Right atrium auricular region (tissue), 2 donors: ENCODE results near the gene UPB1. TPM values are rescaled to one million over a fixed set of nuclear protein-coding genes. Genes with fewer than 3 reads are reported as not detected.

Source experiments
- DNase-seq: peaks from one replicate; pipeline ENCODE4 v3.0.0-alpha.2; 2019; ENCODE audit warnings: low spot score
- H3K27ac ChIP-seq, 2 donors: fragments of 200-600 bp; sonication (generic); 1 replicate in 1 of 2; 2 replicates in 1 of 2; pipeline ENCODE4 v1.5.1; 2016 to 2019
- H3K27me3 ChIP-seq, 2 donors: fragments of 200-600 bp; sonication (generic); one replicate each; pipeline versions ENCODE4 v1.5.1 to v1.6.0; 2017 to 2019
- H3K36me3 ChIP-seq: fragments of 200-600 bp; sonication (generic); one replicate; pipeline ENCODE4 v1.5.1; 2016
- H3K4me1 ChIP-seq, 2 donors: fragments of 200-600 bp; sonication (generic); one replicate each; pipeline versions ENCODE4 v1.5.1 to v1.6.0; 2017 to 2019
- H3K4me3 ChIP-seq, 2 donors: fragments of 200-600 bp; sonication (generic); 1 replicate in 1 of 2; 2 replicates in 1 of 2; pipeline ENCODE4 v1.5.1; 2017 to 2019; ENCODE audit warnings: mild to moderate bottlenecking in 1 of 2, moderate library complexity in 1 of 2
- H3K9me3 ChIP-seq, 2 donors: fragments of 200-600 bp; sonication (generic); one replicate each; pipeline ENCODE4 v1.5.1; 2019
- CTCF ChIP-seq, 2 donors: fragments of 200-600 bp; sonication (generic); IDR thresholded peaks; one replicate each; pipeline ENCODE4 v1.5.1; 2019; ENCODE audit warnings: antibody characterized with exemption in 2 of 2
- total RNA-seq, 2 donors: library from RNA; depleted of rRNA; stranded (reverse); fragments of >200 nt; gene quantifications; one replicate each; pipeline ENCODE4 v1.1.0, GENCODE V29; 2016

UPB1 gene
- total RNA-seq, 2 donors from 2014 or later: 1.7 to 2.4 TPM

- H3K9me3 ChIP-seq: no peaks in the 10 kb centered on the region
- H3K27ac ChIP-seq: peak overlapping the region; percentile 96 to 99
- no peaks in the 10 kb centered on the region for H3K27me3 ChIP-seq
- peak overlapping the region; percentile 76 to 94 for H3K4me3 ChIP-seq
- H3K36me3 ChIP-seq: peaks cover 21% of the 10 kb centered on the region
- no peak for DNase-seq
- TF ChIP-seq CTCF (IDR thresholded peaks at IDR 0.05): no peak
- peaks cover 0 to 71% of the 10 kb centered on the region in 2 donors for H3K4me1 ChIP-seq
Observed at GRCh38 chr22:24553597-24554312, 58.6 kb downstream of the UPB1 start.

- Histone ChIP-seq H3K27me3 (no peaks in the 10 kb centered on the region), H3K27ac (peak within 1 kb of the TSS; percentile 96 to 99), H3K4me1 (peaks cover 0 to 73% of the 10 kb centered on the region in 2 donors), H3K36me3 (peaks cover 25% of the 10 kb centered on the region), H3K4me3 (peak within 1 kb of the TSS; percentile 76 to 94), H3K9me3 (no peaks in the 10 kb centered on the region)
- no peak for DNase-seq
- TF ChIP-seq CTCF (IDR thresholded peaks at IDR 0.05): no peak
Observed at GRCh38 chr22:24554313-24555164, 59.4 kb downstream of the UPB1 start, which contains the start of gene GUCD1. GUCD1 (minus strand) TSS chr22:24555138; CDS start chr22:24554991, 147 bp downstream.

- Histone ChIP-seq H3K9me3 (no peaks in the 10 kb centered on the region), H3K4me1 (peaks cover 0 to 66% of the 10 kb centered on the region in 2 donors), H3K27ac (peak within 1 kb of the TSS; percentile 96 to 99), H3K36me3 (peaks cover 25% of the 10 kb centered on the region), H3K27me3 (no peaks in the 10 kb centered on the region), H3K4me3 (peak within 1 kb of the TSS; percentile 76 to 94)
- DNase-seq: peak; percentile 100
- TF ChIP-seq CTCF (IDR thresholded peaks at IDR 0.05): peak in 1 of 2 donors; percentile 9
Observed at GRCh38 chr22:24555165-24556039, 60.3 kb downstream of the UPB1 start, which contains the start of gene SNRPD3. SNRPD3 (plus strand) TSS chr22:24555999; CDS start chr22:24557675, 1,676 bp downstream.

GRCh38 chr22:24559471-24559870 is 64.3 kb downstream of the UPB1 start:
- Histone ChIP-seq H3K36me3 (peaks cover 34% of the 10 kb centered on the region), H3K4me3 (no peak overlapping the region), H3K9me3 (no peaks in the 10 kb centered on the region), H3K27me3 (no peaks in the 10 kb centered on the region), H3K27ac (peak overlapping the region in 1 of 2 donors; percentile 12), H3K4me1 (peaks cover 0 to 50% of the 10 kb centered on the region in 2 donors)
- TF ChIP-seq CTCF (IDR thresholded peaks at IDR 0.05): no peak
- DNase-seq: no peak

GRCh38 chr22:24563246-24563645 is 68.1 kb downstream of the UPB1 start:
- no peaks in the 10 kb centered on the region for H3K27me3 ChIP-seq
- no peaks in the 10 kb centered on the region for H3K9me3 ChIP-seq
- H3K36me3 ChIP-seq: peaks cover 30% of the 10 kb centered on the region
- H3K4me3 ChIP-seq: no peak overlapping the region
- H3K27ac ChIP-seq: peak overlapping the region; percentile 65 to 82
- TF ChIP-seq CTCF (IDR thresholded peaks at IDR 0.05): no peak
- H3K4me1 ChIP-seq: peaks cover 0 to 56% of the 10 kb centered on the region in 2 donors
- DNase-seq: no peak
